NB4 (cell line): Measurements from ENCODE around the gene ERCC5.

Source experiments
- DNase-seq: peaks from one replicate; pipeline ENCODE4 v3.0.0; 2010; ENCODE audit warnings: low read depth
- H3K4me3 ChIP-seq: one replicate; pipeline ENCODE4 v1.5.1; 2011; ENCODE audit warnings: mild to moderate bottlenecking, low read depth, low read length, moderate library complexity
- MAX ChIP-seq: IDR thresholded peaks from 2 replicates; pipeline ENCODE4 v1.6.1; 2011; ENCODE audit warnings: low read depth, low read length
- MYC ChIP-seq: IDR thresholded peaks from 2 replicates; pipeline ENCODE4 v1.6.1; 2011; ENCODE audit warnings: low read depth, low read length
- POLR2A ChIP-seq: IDR thresholded peaks from 2 replicates; pipeline ENCODE4 v1.6.1; 2011; ENCODE audit warnings: mild to moderate bottlenecking; ENCODE audit not compliant: insufficient read length; ENCODE audit errors: extremely low read depth
- TF ChIP-seq, protein P1 (sequence below): IDR thresholded peaks from one replicate; pipeline ENCODE4 v1.5.1; 2012; ENCODE audit warnings: low read depth, low read length

Gene ERCC5

GRCh38 chr13:102847272-102848234 is 1.7 kb downstream of the ERCC5 start:
- H3K4me3 ChIP-seq, result peak overlapping the region; percentile 90
- TF ChIP-seq MAX (peak; percentile 59; the same call in 1 of the 2 replicates), POLR2A (no peak), MYC (no peak)
- TF ChIP-seq, protein P1, sequence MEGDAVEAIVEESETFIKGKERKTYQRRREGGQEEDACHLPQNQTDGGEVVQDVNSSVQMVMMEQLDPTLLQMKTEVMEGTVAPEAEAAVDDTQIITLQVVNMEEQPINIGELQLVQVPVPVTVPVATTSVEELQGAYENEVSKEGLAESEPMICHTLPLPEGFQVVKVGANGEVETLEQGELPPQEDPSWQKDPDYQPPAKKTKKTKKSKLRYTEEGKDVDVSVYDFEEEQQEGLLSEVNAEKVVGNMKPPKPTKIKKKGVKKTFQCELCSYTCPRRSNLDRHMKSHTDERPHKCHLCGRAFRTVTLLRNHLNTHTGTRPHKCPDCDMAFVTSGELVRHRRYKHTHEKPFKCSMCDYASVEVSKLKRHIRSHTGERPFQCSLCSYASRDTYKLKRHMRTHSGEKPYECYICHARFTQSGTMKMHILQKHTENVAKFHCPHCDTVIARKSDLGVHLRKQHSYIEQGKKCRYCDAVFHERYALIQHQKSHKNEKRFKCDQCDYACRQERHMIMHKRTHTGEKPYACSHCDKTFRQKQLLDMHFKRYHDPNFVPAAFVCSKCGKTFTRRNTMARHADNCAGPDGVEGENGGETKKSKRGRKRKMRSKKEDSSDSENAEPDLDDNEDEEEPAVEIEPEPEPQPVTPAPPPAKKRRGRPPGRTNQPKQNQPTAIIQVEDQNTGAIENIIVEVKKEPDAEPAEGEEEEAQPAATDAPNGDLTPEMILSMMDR, result peak; percentile 61
- peak; percentile 62 for DNase-seq

GRCh38 chr13:102848956-102849355 is 3.1 kb downstream of the ERCC5 start:
- peak overlapping the region; percentile 18 for H3K4me3 ChIP-seq
- DNase-seq, result no peak
- TF ChIP-seq MYC (no peak), POLR2A (no peak), MAX (no peak)
- TF ChIP-seq, protein P1, result no peak

DNA sequence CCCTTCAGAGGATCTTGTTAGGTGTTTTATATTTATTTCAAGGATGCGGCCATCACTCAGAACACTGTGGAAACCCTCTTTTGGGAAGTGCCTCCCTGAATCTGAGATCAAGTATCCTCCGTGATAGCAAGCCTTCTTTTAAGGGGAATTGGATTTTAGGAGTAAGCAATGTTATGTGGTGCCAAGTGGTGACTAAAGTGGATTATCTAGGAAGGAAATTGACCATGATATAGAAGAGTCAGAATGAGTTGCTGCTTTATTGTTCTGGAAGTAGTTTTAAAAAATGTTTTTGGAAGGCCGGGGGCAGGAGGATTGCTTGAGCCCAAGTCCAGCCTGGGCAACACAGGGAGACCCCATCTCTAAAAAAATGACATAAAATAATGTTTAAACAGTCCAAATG is 6.7 kb downstream of the ERCC5 start:
- DNase-seq, result no peak
- TF ChIP-seq MYC, result no peak
- TF ChIP-seq POLR2A, result no peak
- no peak for TF ChIP-seq MAX
- TF ChIP-seq, protein P1, result no peak
- H3K4me3 ChIP-seq, result no peak overlapping the region

- H3K4me3 ChIP-seq, result no peak overlapping the region
- DNase-seq, result no peak
- TF ChIP-seq MAX (no peak), MYC (no peak), POLR2A (no peak)
- TF ChIP-seq, protein P1, result no peak
These were observed 8.8 kb downstream of the ERCC5 start for GRCh38 chr13:102854675-102855074.

DNA sequence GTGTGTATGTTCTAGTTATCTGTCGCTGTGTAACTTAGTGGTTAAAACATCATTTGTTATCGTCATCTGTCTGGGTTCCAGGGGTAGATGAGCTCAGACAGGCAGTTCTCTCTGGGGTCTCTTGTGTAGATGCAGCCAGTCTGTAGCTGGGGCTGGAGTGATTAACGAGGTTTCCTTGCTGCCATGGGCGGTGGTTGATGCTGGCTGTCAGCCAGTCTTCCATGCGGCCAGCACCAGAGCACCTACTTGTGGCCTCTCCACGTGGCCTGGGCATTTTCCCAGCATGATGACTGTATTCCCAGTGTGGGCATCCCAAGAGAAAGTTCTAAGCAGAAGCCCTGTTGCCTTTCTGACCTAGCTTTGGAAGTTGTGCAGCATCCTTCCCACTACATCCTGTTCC is 10.7 kb downstream of the ERCC5 start:
- TF ChIP-seq MAX (no peak), POLR2A (no peak), MYC (no peak)
- TF ChIP-seq, protein P1, result no peak

More for the DNA sequence above, 10.7 kb downstream of the ERCC5 start:
- H3K4me3 ChIP-seq, result no peak overlapping the region
- no peak for DNase-seq
